NCI-H187 treated with DMSO at 0.1 percent for 48 hours (cell line): ENCODE data around the gene ARHGEF4.
A peak's percentile ranks its signal among the peaks of the same experiment; 100 is the strongest.

Experiments
- DNase-seq: peaks from one replicate; lab custom pipeline; 2025; lab: John Stamatoyannopoulos, UW

Gene ARHGEF4

GRCh38 chr2:130851624-130852382 is 15.1 kb downstream of the ARHGEF4 start:
- no peak for DNase-seq

GRCh38 chr2:130852521-130853115 is 15.9 kb downstream of the ARHGEF4 start:
- DNase-seq, result no peak

GRCh38 chr2:130853391-130853790 is 16.7 kb downstream of the ARHGEF4 start:
- peak; percentile 22 for DNase-seq

GRCh38 chr2:130854301-130854700 is 17.6 kb downstream of the ARHGEF4 start:
- no peak for DNase-seq

- DNase-seq, result no peak
Measured at GRCh38 chr2:130864830-130865800, 28.4 kb downstream of the ARHGEF4 start.

GRCh38 chr2:130869441-130870160 is 32.9 kb downstream of the ARHGEF4 start:
- no peak for DNase-seq

- DNase-seq, result no peak
Measured at GRCh38 chr2:130870161-130870485, 33.4 kb downstream of the ARHGEF4 start.

GRCh38 chr2:130870779-130871178 is 34.1 kb downstream of the ARHGEF4 start:
- DNase-seq, result no peak

- no peak for DNase-seq
Measured at GRCh38 chr2:130871843-130872740, 35.4 kb downstream of the ARHGEF4 start.

- DNase-seq, result no peak
Measured at GRCh38 chr2:130872741-130873125, 36.0 kb downstream of the ARHGEF4 start.

GRCh38 chr2:130873700-130874346 is 37.1 kb downstream of the ARHGEF4 start:
- no peak for DNase-seq

GRCh38 chr2:130874512-130874911 is 37.8 kb downstream of the ARHGEF4 start:
- no peak for DNase-seq

GRCh38 chr2:130875935-130876334 is 39.2 kb downstream of the ARHGEF4 start:
- no peak for DNase-seq

GRCh38 chr2:130877258-130877657 is 40.5 kb downstream of the ARHGEF4 start:
- no peak for DNase-seq

GRCh38 chr2:130878316-130878715 is 41.6 kb downstream of the ARHGEF4 start:
- no peak for DNase-seq

- no peak for DNase-seq
Measured at GRCh38 chr2:130878933-130879332, 42.2 kb downstream of the ARHGEF4 start.

GRCh38 chr2:130882111-130882690 is 45.5 kb downstream of the ARHGEF4 start:
- no peak for DNase-seq

- no peak for DNase-seq
Measured at GRCh38 chr2:130882991-130883390, 46.3 kb downstream of the ARHGEF4 start.

- no peak for DNase-seq
Measured at GRCh38 chr2:130883496-130883895, 46.8 kb downstream of the ARHGEF4 start.

GRCh38 chr2:130884013-130884412 is 47.3 kb downstream of the ARHGEF4 start:
- no peak for DNase-seq
